Endodermal cell (in vitro differentiated cells): ENCODE results near the gene ATP9A. TPM values are rescaled to one million over a fixed set of nuclear protein-coding genes. Genes with fewer than 3 reads are reported as not detected.

Experiments used
- DNase-seq: peaks from one replicate; pipeline ENCODE4 v3.0.0-alpha.2; 2017
- H3K27ac ChIP-seq: 2 replicates; pipeline ENCODE4 v1.5.1; 2013; ENCODE audit warnings: mild to moderate bottlenecking, low read depth, low read length, moderate library complexity
- H3K27me3 ChIP-seq: 2 replicates; pipeline ENCODE4 v1.6.1; 2013; ENCODE audit warnings: mild to moderate bottlenecking, low read length, moderate library complexity; ENCODE audit not compliant: insufficient read depth, control insufficient read depth, poor library complexity, severe bottlenecking
- H3K36me3 ChIP-seq: 2 replicates; pipeline ENCODE4 v1.7.0; 2013; ENCODE audit warnings: mild to moderate bottlenecking, low read length, moderate library complexity; ENCODE audit not compliant: control insufficient read depth, insufficient read depth
- H3K4me1 ChIP-seq: one replicate; pipeline ENCODE4 v1.7.0; 2013; ENCODE audit warnings: low read length; ENCODE audit not compliant: control insufficient read depth, insufficient read depth
- H3K4me3 ChIP-seq: 2 replicates; pipeline ENCODE4 v1.5.1; 2013; ENCODE audit warnings: mild to moderate bottlenecking, low read length, moderate library complexity
- H3K9ac ChIP-seq: 2 replicates; pipeline ENCODE4 v1.6.1; 2013; ENCODE audit warnings: mild to moderate bottlenecking, low read length, moderate library complexity; ENCODE audit not compliant: poor library complexity, severe bottlenecking; ENCODE audit errors: extremely low read depth
- H3K9me3 ChIP-seq: 2 replicates; pipeline ENCODE4 v1.6.1; 2013; ENCODE audit warnings: mild to moderate bottlenecking, low read length, moderate library complexity; ENCODE audit not compliant: control insufficient read depth
- H3K27ac Mint-ChIP-seq: 2 replicates; pipeline ENCODE4 v1.8.0; 2020; ENCODE audit warnings: mixed read lengths
- H3K27me3 Mint-ChIP-seq: 2 replicates; pipeline ENCODE4 v1.8.0; 2021; ENCODE audit warnings: mild to moderate bottlenecking, mixed read lengths; ENCODE audit not compliant: insufficient read depth
- H3K36me3 Mint-ChIP-seq: 2 replicates; pipeline ENCODE4 v1.8.0; 2020; ENCODE audit warnings: low read depth, mixed read lengths
- H3K4me1 Mint-ChIP-seq: 2 replicates; pipeline ENCODE4 v1.8.0; 2020; ENCODE audit warnings: mixed read lengths
- H3K4me3 Mint-ChIP-seq: 2 replicates; pipeline ENCODE4 v1.8.0; 2020; ENCODE audit warnings: mild to moderate bottlenecking, moderate library complexity, mixed read lengths
- H3K9me3 Mint-ChIP-seq: 2 replicates; pipeline ENCODE4 v1.8.0; 2020; ENCODE audit warnings: mild to moderate bottlenecking, mixed read lengths
- WGBS, 2 experiments: methylation state at CpG; one replicate each; pipeline versions ENCODE4 v1.1.5 to v1.1.7; 2013; ENCODE audit warnings: missing lambda C conversion rate in 2 of 2, mixed read lengths in 1 of 2; ENCODE audit not compliant: insufficient coverage in 1 of 2, insufficient read length in 1 of 2; 5-methylcytosine and 5-hydroxymethylcytosine counted together
- total RNA-seq, 2 donors: library from RNA; stranded (reverse); fragmentation: NEBNext Ultra II Directional in 1 of 2; extraction: Animal tissue kit (Norgen Biotek cat#: 25700) in 1 of 2; gene quantifications; 2 replicates in 1 of 2; 3 replicates in 1 of 2; pipeline ENCODE4 v1.2.1, GENCODE V29; 2021
- TF ChIP-seq, protein P1 (sequence below): fragments of 200-600 bp; sonication (generic); conservative IDR thresholded peaks from 2 replicates; pipeline ENCODE4 v1.5.0; 2021; ENCODE audit warnings: antibody characterized with exemption, mild to moderate bottlenecking

ATP9A gene
- total RNA-seq, 2 donors from 2014 or later = 26.7 to 27.9 TPM

DNA sequence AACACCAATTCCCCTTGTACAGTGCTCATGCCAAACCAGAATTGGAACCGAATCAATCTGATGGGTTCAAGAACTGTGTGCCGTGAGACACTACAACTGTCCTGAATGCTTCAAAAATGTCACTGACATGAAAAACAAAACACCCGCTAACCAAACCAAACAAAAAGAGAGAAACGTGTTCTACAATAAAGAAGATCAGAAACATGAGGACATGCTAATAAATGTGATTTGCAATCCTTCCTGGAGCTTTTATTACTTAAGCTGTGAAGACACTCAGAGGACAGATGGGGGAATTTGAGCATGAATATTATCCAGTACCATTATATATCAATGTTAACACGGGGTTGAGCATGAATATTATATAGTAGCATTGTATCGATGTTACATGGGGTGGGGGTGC is 153.5 kb downstream of the ATP9A start:
- Mint-ChIP-seq H3K4me3 (no peak overlapping the region), H3K4me1 (no peaks in the 10 kb centered on the region), H3K9me3 (no peaks in the 10 kb centered on the region), H3K27me3 (no peaks in the 10 kb centered on the region), H3K36me3 (peaks cover 47% of the 10 kb centered on the region), H3K27ac (no peak overlapping the region)
- Histone ChIP-seq H3K4me1 (no peaks in the 10 kb centered on the region), H3K36me3 (peaks cover 10% of the 10 kb centered on the region), H3K4me3 (no peak overlapping the region), H3K27ac (no peak overlapping the region), H3K9ac (no peak overlapping the region), H3K9me3 (no peaks in the 10 kb centered on the region), H3K27me3 (no peaks in the 10 kb centered on the region)
- TF ChIP-seq, protein P1, sequence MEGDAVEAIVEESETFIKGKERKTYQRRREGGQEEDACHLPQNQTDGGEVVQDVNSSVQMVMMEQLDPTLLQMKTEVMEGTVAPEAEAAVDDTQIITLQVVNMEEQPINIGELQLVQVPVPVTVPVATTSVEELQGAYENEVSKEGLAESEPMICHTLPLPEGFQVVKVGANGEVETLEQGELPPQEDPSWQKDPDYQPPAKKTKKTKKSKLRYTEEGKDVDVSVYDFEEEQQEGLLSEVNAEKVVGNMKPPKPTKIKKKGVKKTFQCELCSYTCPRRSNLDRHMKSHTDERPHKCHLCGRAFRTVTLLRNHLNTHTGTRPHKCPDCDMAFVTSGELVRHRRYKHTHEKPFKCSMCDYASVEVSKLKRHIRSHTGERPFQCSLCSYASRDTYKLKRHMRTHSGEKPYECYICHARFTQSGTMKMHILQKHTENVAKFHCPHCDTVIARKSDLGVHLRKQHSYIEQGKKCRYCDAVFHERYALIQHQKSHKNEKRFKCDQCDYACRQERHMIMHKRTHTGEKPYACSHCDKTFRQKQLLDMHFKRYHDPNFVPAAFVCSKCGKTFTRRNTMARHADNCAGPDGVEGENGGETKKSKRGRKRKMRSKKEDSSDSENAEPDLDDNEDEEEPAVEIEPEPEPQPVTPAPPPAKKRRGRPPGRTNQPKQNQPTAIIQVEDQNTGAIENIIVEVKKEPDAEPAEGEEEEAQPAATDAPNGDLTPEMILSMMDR = no peak
- WGBS, 2 experiments = 88 to 100% methylated on average over 1 to 4 of the region's 6 CpGs
- DNase-seq = no peak

- Mint-ChIP-seq H3K4me3 (no peak overlapping the region), H3K9me3 (no peaks in the 10 kb centered on the region), H3K4me1 (no peaks in the 10 kb centered on the region), H3K27me3 (no peaks in the 10 kb centered on the region), H3K27ac (no peak overlapping the region), H3K36me3 (peaks cover 50% of the 10 kb centered on the region)
- Histone ChIP-seq H3K4me3 (no peak overlapping the region), H3K4me1 (no peaks in the 10 kb centered on the region), H3K9ac (no peak overlapping the region), H3K9me3 (no peaks in the 10 kb centered on the region), H3K27me3 (no peaks in the 10 kb centered on the region), H3K36me3 (peaks cover 10% of the 10 kb centered on the region), H3K27ac (no peak overlapping the region)
- no peak for DNase-seq
- WGBS, 2 experiments = 95% methylated on average over 3 to 6 of the region's 6 CpGs
- TF ChIP-seq, protein P1 = no peak
These were observed 154.6 kb downstream of the ATP9A start for GRCh38 chr20:51613580-51613979.

- Histone ChIP-seq H3K9me3 (no peaks in the 10 kb centered on the region), H3K27me3 (no peaks in the 10 kb centered on the region), H3K36me3 (peaks cover 10% of the 10 kb centered on the region), H3K4me3 (no peak overlapping the region), H3K4me1 (no peaks in the 10 kb centered on the region), H3K27ac (no peak overlapping the region), H3K9ac (no peak overlapping the region)
- Mint-ChIP-seq H3K4me1 (no peaks in the 10 kb centered on the region), H3K27ac (no peak overlapping the region), H3K27me3 (no peaks in the 10 kb centered on the region), H3K4me3 (no peak overlapping the region), H3K36me3 (peaks cover 51% of the 10 kb centered on the region), H3K9me3 (no peaks in the 10 kb centered on the region)
- TF ChIP-seq, protein P1 = no peak
- DNase-seq = no peak
- WGBS, 2 experiments = 95 to 100% methylated on average over 5 of the region's 5 CpGs
These were observed 155.3 kb downstream of the ATP9A start for GRCh38 chr20:51612896-51613295.
